Endothelial cell of umbilical vein (primary cell): ENCODE measurements around the gene ANKRD13B. TPM values are rescaled to one million over a fixed set of nuclear protein-coding genes. Genes with fewer than 3 reads are reported as not detected.

Experiments used
- BruUV-seq: library from RNA; stranded (reverse); fragments of 400-500 nt; replicated peaks from 2 replicates; lab custom pipeline; 2021; lab: Mats Ljungman, UMichigan
- CTCF ChIA-PET: fragments of 300-600, 350-600 bp; sonication (Branson Sonifier 250); formaldehyde crosslinking; loops from one replicate; lab custom pipeline; 2021; ENCODE audit warnings: antibody characterized with exemption, inconsistent platforms; lab: Charles Lee
- POLR2A ChIA-PET: fragments of 300-600, 350-600 bp; sonication (Branson Sonifier 250); formaldehyde crosslinking; loops from one replicate; lab custom pipeline; 2021; ENCODE audit warnings: antibody characterized with exemption, inconsistent platforms; lab: Charles Lee
- DNase-seq: peaks from one replicate; pipeline ENCODE4 v3.0.0-alpha.2; 2011; ENCODE audit warnings: low read depth, low spot score
- FAIRE-seq: peaks from 2 replicates; lab custom pipeline; 2011; peaks lifted over from hg19 to GRCh38; lab: Jason Lieb, UNC
- H2AFZ ChIP-seq: 2 replicates; pipeline ENCODE4 v1.6.0; 2012; ENCODE audit warnings: low read depth, low read length, control low read depth, inconsistent platforms
- H3K27ac ChIP-seq: 2 replicates; pipeline ENCODE4 v1.5.1; 2011; ENCODE audit warnings: low read depth, mild to moderate bottlenecking, control low read depth, low read length, moderate library complexity; ENCODE audit not compliant: insufficient read depth
- H3K27me3 ChIP-seq, 2 experiments: 2 replicates each; pipeline versions ENCODE4 v1.6.0 to v1.6.1; 2011; ENCODE audit warnings: low read length in 2 of 2, mixed read lengths in 1 of 2; ENCODE audit not compliant: control insufficient read depth in 2 of 2, insufficient read depth in 2 of 2
- H3K36me3 ChIP-seq, 2 experiments: 2 replicates in 1 of 2; 3 replicates in 1 of 2; pipeline ENCODE4 v1.5.1; 2011; ENCODE audit warnings: low read length in 2 of 2, mild to moderate bottlenecking in 1 of 2, moderate library complexity in 1 of 2; ENCODE audit not compliant: control insufficient read depth in 2 of 2, insufficient read depth in 2 of 2; ENCODE audit errors: extremely low read depth in 1 of 2
- H3K4me1 ChIP-seq: 3 replicates; pipeline ENCODE4 v1.5.1; 2011; ENCODE audit warnings: mild to moderate bottlenecking, low read length; ENCODE audit not compliant: control insufficient read depth, insufficient read depth; ENCODE audit errors: extremely low read depth
- H3K4me2 ChIP-seq: 2 replicates; pipeline ENCODE4 v1.6.1; 2011; ENCODE audit warnings: low read length, control low read depth, mixed read lengths; ENCODE audit not compliant: insufficient read depth
- H3K4me3 ChIP-seq, 3 experiments: fragments of 200-600 bp in 1 of 3; sonication (generic), shearing (Covaris generic) in 1 of 3; replicated peaks in 1 of 3; 2 replicates each; pipeline ENCODE4 v1.5.1; 2011 to 2016; ENCODE audit warnings: control low read depth in 3 of 3, low read length in 3 of 3, mild to moderate bottlenecking in 2 of 3, inconsistent platforms in 1 of 3, low read depth in 1 of 3, moderate library complexity in 1 of 3; ENCODE audit not compliant: insufficient read depth in 1 of 3
- H3K79me2 ChIP-seq: 2 replicates; pipeline ENCODE4 v1.6.0; 2012; ENCODE audit warnings: low read length, inconsistent platforms; ENCODE audit not compliant: control insufficient read depth, insufficient read depth
- H3K9ac ChIP-seq: replicated peaks from 2 replicates; pipeline ENCODE3; 2011; ENCODE audit warnings: low read length, control low read depth; ENCODE audit not compliant: insufficient read depth; ENCODE audit errors: extremely low read depth
- H3K9me1 ChIP-seq: replicated peaks from 3 replicates; pipeline ENCODE4 v1.6.0; 2011; ENCODE audit warnings: mild to moderate bottlenecking, low read length; ENCODE audit not compliant: control insufficient read depth, insufficient read depth; ENCODE audit errors: extremely low read depth
- H3K9me3 ChIP-seq: replicated peaks from 2 replicates; pipeline ENCODE4 v1.5.1; 2012; ENCODE audit warnings: low read length, inconsistent platforms; ENCODE audit not compliant: control insufficient read depth, insufficient read depth
- H4K20me1 ChIP-seq: replicated peaks from 2 replicates; pipeline ENCODE3; 2011; ENCODE audit warnings: mild to moderate bottlenecking, low read length; ENCODE audit not compliant: control insufficient read depth, insufficient read depth; ENCODE audit errors: extremely low read depth
- FOS ChIP-seq: IDR thresholded peaks from 2 replicates; pipeline ENCODE4 v1.6.1; 2011; ENCODE audit warnings: mild to moderate bottlenecking, low read length, moderate library complexity, borderline replicate concordance; ENCODE audit not compliant: insufficient read depth
- GATA2 ChIP-seq: IDR thresholded peaks from 2 replicates; pipeline ENCODE4 v1.7.0; 2011; ENCODE audit warnings: low read depth, mild to moderate bottlenecking, moderate library complexity, mixed read lengths, low read length; ENCODE audit not compliant: insufficient read length, insufficient read depth
- JUN ChIP-seq: IDR thresholded peaks from 2 replicates; pipeline ENCODE4 v1.6.1; 2011; ENCODE audit warnings: borderline replicate concordance, low read depth; ENCODE audit not compliant: insufficient read length, insufficient read depth
- dilution Hi-C: fragments of 300-500 bp; cut with MboI; formaldehyde crosslinking; loops from one replicate; pipeline ENCODE4 v1.15.0; 2019; ENCODE audit warnings: low sequenced_read_pairs; ENCODE audit not compliant: extremely low pct_ligation_motif_present
- intact Hi-C: fragments of 100-400 bp; cut with micrococcal nuclease; formaldehyde crosslinking; loops from one replicate; pipeline ENCODE4 v1.10.0; 2022
- polyA plus RNA-seq, 4 experiments: library from polyadenylated mRNA; depleted of rRNA in 3 of 4; stranded (reverse) in 3 of 4; unstranded in 1 of 4; fragments of >200 nt; gene quantifications; 2 replicates each; pipeline versions ENCODE4 v1.2.1 to v1.2.3, GENCODE V29; 2011 to 2012; ENCODE audit warnings: missing spikeins in 1 of 4
- total RNA-seq: library from RNA; stranded (reverse); gene quantifications from 2 replicates; pipeline ENCODE4 v1.2.3, GENCODE V29; 2021

Gene ANKRD13B
- total and polyA plus RNA-seq, 2 donors (not counting 3 experiments of a cell fraction or from before 2014, with no cell fraction given) = 21.1 to 23.2 TPM

DNA sequence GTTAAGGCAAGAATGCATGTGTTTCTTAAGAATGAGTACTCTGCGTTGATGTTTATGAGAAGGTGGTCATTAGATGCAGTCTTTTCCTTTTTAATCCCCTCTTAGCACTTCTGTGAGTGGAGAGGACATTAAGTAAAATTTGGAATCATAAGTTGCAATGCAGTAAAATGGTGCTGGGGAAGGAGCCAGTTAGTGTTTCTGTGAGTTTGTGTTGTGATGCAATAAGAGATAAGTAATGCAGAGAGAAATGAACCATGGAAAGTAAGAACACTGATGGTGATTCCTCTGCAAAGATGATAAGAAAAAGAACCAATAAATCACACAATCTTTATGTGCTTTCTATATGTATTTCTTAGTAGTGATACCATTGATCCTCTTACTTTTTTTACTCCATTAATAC lies 46.1 kb upstream of the ANKRD13B start:
- BruUV-seq = no TSS peak
- CTCF ChIA-PET = interaction anchor here (2.2 to 2.4 kb wide), 2 partner anchors 10 to 177 kb away, joined by 9 to 12 read pairs; no protein-coding TSS in a partner anchor
- dilution Hi-C loops = no loop called here

DNA sequence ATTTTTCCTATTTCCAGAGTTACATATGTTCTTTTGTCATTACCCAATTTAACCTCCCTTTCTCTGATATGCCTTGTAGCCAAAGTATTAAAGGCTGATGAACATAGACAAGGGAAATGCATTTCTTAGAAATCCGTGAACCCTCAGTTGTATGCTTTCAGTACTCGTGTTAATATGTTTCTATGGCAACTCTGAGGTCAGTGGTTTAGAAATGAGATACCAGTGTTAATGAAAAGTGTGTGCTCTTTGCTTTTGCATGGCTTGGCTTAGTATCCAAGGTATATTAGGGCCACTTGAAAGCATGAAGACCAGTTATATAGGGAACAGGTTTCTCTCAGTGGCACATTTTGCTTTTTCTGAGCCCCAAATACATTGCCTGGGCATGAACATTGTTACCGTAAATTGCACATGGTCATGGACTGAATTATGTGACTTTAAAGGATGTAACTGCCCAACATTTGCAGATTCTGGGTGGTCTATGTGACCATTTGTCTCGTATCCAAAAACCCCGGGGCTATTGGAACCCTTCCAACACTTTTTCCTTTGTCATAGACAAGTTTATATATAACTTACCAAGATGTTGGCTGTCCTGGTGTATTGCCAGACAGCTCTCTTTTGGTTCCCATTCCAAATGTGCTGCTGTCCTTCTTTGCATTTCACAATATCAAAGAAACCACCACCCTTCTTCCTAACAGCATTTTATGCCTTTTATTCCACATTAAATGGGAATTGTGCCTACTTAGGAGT lies 43.6 kb upstream of the ANKRD13B start:
- FAIRE-seq = no peak
- intact Hi-C loops = no loop called here
- BruUV-seq = no TSS peak

More for the DNA sequence above, 46.1 kb upstream of the ANKRD13B start:
- no peak overlapping the region for H3K9ac ChIP-seq
- DNase-seq (no peak), FAIRE-seq (no peak)
- H3K36me3 ChIP-seq = peaks cover 6 to 8% of the 10 kb centered on the region in 2 experiments
- H3K79me2 ChIP-seq = no peaks in the 10 kb centered on the region
- H3K4me2 ChIP-seq = no peak overlapping the region
- POLR2A ChIA-PET = no interaction called here
- no peak overlapping the region for H3K4me3 ChIP-seq
- no peaks in the 10 kb centered on the region for H3K27me3 ChIP-seq
- H3K9me3 ChIP-seq = no peaks in the 10 kb centered on the region
- no peak overlapping the region for H3K27ac ChIP-seq
- no peaks in the 10 kb centered on the region for H3K9me1 ChIP-seq
- peaks cover 2% of the 10 kb centered on the region for H4K20me1 ChIP-seq
- TF ChIP-seq GATA2 (no peak), JUN (no peak)
- intact Hi-C loops = no loop called here
- H2AFZ ChIP-seq = no peak overlapping the region
- H3K4me1 ChIP-seq = no peaks in the 10 kb centered on the region

More for the DNA sequence above, 43.6 kb upstream of the ANKRD13B start:
- Histone ChIP-seq H3K9me3 (no peaks in the 10 kb centered on the region), H3K27ac (no peak overlapping the region), H3K4me2 (no peak overlapping the region), H3K4me3 (no peak overlapping the region), H3K4me1 (no peaks in the 10 kb centered on the region), H3K79me2 (no peaks in the 10 kb centered on the region), H3K9ac (no peak overlapping the region), H2AFZ (no peak overlapping the region), H3K27me3 (no peaks in the 10 kb centered on the region), H3K36me3 (no peaks in the 10 kb centered on the region), H4K20me1 (peaks cover 2% of the 10 kb centered on the region), H3K9me1 (no peaks in the 10 kb centered on the region)
- TF ChIP-seq FOS = no peak
- no peak for DNase-seq
- ChIA-PET POLR2A (no interaction called here), CTCF (interaction anchor here (1.2 to 2.2 kb wide), 4 partner anchors 8 to 180 kb away, joined by 3 to 9 read pairs (median 4); partner anchors contain the start of gene ANKRD13B)
- dilution Hi-C loops = no loop called here
